Omental fat pad (tissue), 4 donors: ENCODE data around the gene ENSA. TPM values are rescaled to one million over a fixed set of nuclear protein-coding genes. Genes with fewer than 3 reads are reported as not detected.
"Not testable (repeated sequence)": the region's sequence is repeated elsewhere in the genome, so short reads cannot be mapped to it uniquely, and the experiment has no call there.

Experiments
- ATAC-seq: fragments of 150-250 bp; one replicate; pipeline ENCODE4 v1.9.1; 2016; ENCODE audit warnings: mild to moderate bottlenecking, moderate library complexity; ENCODE audit not compliant: low FRiP score
- DNase-seq: peaks from one replicate; pipeline ENCODE4 v3.0.0-alpha.2; 2019; ENCODE audit warnings: low spot score
- total RNA-seq, 4 donors: library from RNA; depleted of rRNA; stranded (reverse); fragments of >200 nt; gene quantifications; one replicate each; pipeline ENCODE4 v1.1.0, GENCODE V29; 2016
- TF ChIP-seq, protein P1 (sequence below), 3 donors: fragments of 450-650 bp; IDR thresholded peaks; one replicate each; pipeline ENCODE4 v1.5.1; 2016 to 2017; ENCODE audit warnings: antibody characterized with exemption in 3 of 3, mild to moderate bottlenecking in 3 of 3, moderate library complexity in 2 of 3

The ENSA gene, protein sequence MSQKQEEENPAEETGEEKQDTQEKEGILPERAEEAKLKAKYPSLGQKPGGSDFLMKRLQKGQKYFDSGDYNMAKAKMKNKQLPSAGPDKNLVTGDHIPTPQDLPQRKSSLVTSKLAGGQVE
- 100 to 1,000 TPM; 115 to 179 (median 155) TPM for total RNA-seq

DNA sequence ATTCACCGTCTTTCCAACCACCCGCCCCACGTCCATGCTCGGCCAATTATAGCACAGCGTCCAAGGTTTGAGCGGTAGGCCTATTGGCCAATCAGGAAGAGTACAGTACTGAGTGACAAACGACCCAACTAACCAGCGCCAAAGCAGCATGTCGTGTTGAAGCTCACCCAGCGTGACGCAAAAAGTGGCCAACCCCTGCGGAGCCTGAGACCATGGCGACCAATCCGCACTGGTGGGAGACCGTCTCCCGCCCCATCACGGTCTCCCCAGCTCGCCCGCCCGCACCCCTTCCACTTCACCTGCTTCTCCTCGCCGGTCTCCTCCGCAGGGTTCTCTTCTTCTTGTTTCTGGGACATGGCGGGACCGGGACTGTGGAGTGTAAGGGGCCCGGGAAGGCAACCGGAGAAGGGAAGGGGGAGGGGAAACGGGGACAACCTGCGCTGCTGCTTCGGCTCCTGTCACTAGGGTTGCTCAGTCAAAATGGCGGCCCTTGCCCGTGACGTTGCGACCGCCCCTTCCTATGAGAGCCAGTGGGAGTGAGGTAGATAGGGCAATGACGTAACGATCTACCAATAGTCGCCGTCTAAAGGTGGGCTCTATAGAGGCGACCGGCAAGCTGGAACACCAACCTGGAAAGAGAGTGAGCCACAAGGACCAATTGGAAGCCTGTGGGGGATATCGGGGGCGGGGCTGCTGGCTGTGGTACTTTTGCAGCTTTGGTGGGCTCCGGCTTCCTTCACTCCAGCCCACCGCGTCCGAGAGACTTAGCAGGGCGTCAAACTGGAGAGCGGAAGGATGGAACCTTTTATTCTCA, at the start of gene ENSA:
TSS of gene ENSA (minus strand) at position 498 of the 814 bp plus-strand sequence. CDS start at position 356, 142 bp downstream.
- TF ChIP-seq, protein P1, sequence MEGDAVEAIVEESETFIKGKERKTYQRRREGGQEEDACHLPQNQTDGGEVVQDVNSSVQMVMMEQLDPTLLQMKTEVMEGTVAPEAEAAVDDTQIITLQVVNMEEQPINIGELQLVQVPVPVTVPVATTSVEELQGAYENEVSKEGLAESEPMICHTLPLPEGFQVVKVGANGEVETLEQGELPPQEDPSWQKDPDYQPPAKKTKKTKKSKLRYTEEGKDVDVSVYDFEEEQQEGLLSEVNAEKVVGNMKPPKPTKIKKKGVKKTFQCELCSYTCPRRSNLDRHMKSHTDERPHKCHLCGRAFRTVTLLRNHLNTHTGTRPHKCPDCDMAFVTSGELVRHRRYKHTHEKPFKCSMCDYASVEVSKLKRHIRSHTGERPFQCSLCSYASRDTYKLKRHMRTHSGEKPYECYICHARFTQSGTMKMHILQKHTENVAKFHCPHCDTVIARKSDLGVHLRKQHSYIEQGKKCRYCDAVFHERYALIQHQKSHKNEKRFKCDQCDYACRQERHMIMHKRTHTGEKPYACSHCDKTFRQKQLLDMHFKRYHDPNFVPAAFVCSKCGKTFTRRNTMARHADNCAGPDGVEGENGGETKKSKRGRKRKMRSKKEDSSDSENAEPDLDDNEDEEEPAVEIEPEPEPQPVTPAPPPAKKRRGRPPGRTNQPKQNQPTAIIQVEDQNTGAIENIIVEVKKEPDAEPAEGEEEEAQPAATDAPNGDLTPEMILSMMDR (IDR thresholded peaks at IDR 0.05): no peak
- ATAC-seq: peak; percentile 98
- peak; percentile 84 for DNase-seq

DNA sequence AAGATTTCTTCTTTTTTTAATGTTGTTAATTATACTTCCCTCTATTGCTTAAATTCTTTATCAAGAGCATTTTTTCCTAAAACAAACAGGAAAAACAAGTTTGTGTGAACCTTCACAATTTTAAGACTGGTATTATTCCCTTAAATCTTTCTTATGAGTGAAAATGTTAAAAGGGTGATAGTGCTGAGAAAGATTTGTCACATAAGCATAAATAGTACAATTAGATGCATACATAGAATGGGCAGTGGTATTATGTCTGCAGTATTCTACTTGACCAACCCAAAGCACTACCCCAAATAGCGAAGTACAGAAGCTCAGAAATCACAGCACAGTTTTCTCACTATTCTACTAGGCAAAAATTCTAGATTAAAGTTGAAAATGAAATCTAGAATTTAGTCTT, 49.6 kb upstream of the ENSA start:
- no peak for ATAC-seq
- no peak for DNase-seq
- TF ChIP-seq, protein P1 (IDR thresholded peaks at IDR 0.05): no peak

DNA sequence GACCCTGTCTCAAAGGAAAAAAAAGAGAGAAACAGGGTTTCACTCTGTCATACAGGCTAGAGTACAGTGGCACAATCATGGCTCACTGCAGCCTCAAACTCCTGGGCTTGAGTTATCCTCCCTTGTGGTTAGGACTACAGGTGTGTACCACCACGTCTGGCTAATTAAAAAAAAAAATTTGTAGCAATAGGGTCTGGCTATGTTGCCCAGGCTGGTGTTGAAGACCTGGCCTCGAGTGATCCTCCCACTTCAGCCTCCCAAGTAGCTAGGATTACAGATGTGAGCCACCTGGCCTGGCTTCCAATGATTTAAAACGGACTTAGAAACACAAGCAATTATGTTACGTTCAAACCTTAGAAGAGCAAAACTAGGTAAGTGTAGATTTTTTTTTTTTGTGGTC, 45.5 kb upstream of the ENSA start:
- TF ChIP-seq, protein P1 (IDR thresholded peaks at IDR 0.05): no peak
- no peak for DNase-seq
- no peak for ATAC-seq

DNA sequence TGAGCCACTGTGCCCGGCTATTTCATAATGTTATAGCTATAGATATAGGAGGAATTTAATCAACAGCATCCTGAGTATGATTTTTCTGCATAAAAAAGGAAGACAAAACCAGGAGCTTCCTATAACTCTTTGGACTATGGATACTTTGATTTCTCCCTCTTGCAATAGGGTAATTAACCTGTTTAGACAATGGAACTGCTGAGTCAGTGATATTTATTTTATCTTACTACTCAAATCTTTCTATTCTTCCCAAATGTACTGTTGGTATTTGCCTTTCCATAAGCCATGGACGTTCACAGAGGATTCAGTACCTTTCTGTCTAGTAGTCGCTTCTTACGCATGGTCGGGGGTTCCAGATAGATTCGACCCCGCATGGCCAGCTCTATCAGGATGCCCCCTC, 33.9 kb upstream of the ENSA start:
- DNase-seq: no peak
- no peak for ATAC-seq
- TF ChIP-seq, protein P1 (IDR thresholded peaks at IDR 0.05): no peak

DNA sequence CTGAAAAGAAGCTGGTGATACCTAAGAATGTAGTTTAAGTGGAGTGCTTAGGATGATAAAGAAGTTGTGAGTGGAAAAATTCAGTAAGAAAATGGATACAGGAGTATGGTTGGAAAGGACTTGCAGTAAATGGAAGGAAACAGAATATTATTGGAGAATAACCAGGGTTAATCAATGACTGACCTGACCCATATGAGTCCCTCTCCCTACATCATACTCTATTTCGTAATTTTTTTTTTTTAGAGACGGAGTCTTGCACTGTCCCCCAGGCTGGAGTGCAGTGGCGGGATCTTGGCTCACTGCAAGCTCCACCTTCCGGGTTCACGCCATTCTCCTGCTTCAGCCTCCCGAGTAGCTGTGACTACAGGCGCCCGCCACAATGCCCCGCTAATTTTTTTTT, 33.4 kb upstream of the ENSA start:
- ATAC-seq (no peak), DNase-seq (no peak)
- TF ChIP-seq, protein P1 (IDR thresholded peaks at IDR 0.05): no peak

DNA sequence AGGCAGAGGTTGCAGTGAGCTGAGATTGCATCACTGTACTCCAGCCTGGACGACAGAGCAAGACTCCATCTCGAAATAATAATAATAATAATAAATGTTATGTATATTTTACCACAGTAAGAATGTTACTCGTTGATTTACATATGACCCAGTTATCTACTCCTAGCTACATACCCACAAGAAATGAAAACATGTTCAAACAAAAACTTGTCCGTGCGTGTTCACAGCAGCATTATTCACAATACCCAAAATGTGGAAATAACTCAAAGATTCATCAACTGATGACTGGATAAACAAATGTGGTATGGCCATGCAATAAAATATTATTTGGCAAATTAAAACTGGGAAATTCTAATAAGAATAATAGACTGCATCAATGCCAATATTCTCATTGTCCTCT, 31.7 kb upstream of the ENSA start:
- TF ChIP-seq, protein P1 (IDR thresholded peaks at IDR 0.05): no peak
- no peak for ATAC-seq
- no peak for DNase-seq

DNA sequence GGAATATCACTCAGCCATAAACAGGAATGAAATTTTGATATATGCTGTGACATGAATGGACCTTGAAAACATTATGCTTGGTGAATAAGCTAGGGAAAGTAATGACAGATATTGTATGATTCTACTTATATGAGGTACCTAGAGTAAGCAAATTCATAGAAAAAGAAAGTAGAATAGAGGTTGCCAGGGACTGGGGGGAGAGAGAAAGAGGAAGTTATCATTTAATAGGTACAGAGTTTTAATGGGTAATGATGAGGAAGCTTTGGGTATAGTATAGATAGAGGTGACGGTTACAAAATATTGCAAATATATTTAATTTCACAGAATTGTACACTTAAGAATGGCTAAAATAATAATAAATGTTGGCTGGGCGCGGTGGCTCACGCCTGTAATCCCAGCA, 31.2 kb upstream of the ENSA start:
- TF ChIP-seq, protein P1 (IDR thresholded peaks at IDR 0.05): no peak
- ATAC-seq (no peak), DNase-seq (no peak)

DNA sequence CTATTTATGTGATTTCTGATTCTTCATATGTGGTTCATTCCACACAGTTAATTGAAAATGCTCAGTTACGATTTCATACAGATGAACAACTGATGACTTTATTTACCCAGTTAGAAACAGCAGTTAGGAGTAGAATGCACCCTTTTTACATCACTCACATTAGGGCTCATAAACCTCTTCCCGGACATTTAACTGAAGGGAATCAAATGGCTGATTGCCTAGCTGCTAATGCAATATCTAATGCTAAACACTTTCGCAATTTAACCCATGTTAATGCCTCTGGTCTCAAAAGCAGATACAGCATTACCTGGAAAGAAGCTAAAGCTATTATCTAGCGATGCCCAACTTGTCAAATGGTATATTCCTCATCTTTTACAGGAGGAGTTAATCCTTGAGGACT, 27.7 kb upstream of the ENSA start:
- ATAC-seq, DNase-seq: not testable (repeated sequence)

DNA sequence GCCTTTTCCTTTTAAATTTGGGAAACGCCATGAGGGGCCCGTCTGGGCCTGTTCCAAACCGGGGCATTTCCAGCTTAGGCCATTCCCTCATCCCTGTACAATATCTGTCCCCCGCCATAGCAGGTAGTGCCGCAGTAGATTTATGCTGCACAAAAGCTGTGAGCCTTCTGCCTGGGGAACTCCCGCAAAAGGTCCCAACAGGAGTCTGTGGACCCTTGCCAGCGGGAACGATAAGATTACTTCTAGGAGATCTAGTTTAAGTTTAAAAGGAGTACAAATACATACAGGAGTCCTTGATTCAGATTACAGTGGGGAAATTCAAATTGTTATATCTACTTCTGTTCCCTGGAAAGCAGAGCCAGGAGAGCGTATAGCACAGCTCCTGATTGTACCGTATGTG, 25.2 kb upstream of the ENSA start:
- not testable (repeated sequence) for ATAC-seq, DNase-seq
